H9 (cell line): ENCODE measurements around the gene NUDCD2. TPM values are rescaled to one million over a fixed set of nuclear protein-coding genes. Genes with fewer than 3 reads are reported as not detected.

ENCODE experiments used
- DNase-seq: peaks from one replicate; pipeline ENCODE4 v3.0.0-alpha.2; 2017
- H2AFZ ChIP-seq: one replicate; pipeline ENCODE4 v1.6.1; 2013; ENCODE audit warnings: mild to moderate bottlenecking, low read length, control low read depth, moderate library complexity
- H2AK5ac ChIP-seq: 2 replicates; pipeline ENCODE4 v1.6.1; 2013; ENCODE audit warnings: low read length, control low read depth, mixed read lengths; ENCODE audit not compliant: insufficient read length
- H2BK120ac ChIP-seq: one replicate; pipeline ENCODE4 v1.6.1; 2013; ENCODE audit warnings: low read depth, mild to moderate bottlenecking, low read length, control low read depth, inconsistent platforms; ENCODE audit not compliant: poor library complexity, severe bottlenecking
- H2BK12ac ChIP-seq: 2 replicates; pipeline ENCODE4 v1.6.1; 2013; ENCODE audit warnings: low read length, control low read depth, mixed read lengths, low read depth; ENCODE audit not compliant: insufficient read length
- H2BK15ac ChIP-seq: 2 replicates; pipeline ENCODE4 v1.6.1; 2013; ENCODE audit warnings: low read depth, low read length, control low read depth
- H2BK20ac ChIP-seq: one replicate; pipeline ENCODE4 v1.6.1; 2013; ENCODE audit warnings: low read depth, mild to moderate bottlenecking, low read length, control low read depth, inconsistent platforms; ENCODE audit not compliant: poor library complexity, severe bottlenecking
- H2BK5ac ChIP-seq: 2 replicates; pipeline ENCODE4 v1.6.1; 2013; ENCODE audit warnings: low read length, control low read depth, mixed read lengths; ENCODE audit not compliant: insufficient read length
- H3K14ac ChIP-seq: 2 replicates; pipeline ENCODE4 v1.6.1; 2013; ENCODE audit warnings: low read length, control low read depth; ENCODE audit not compliant: insufficient read depth
- H3K18ac ChIP-seq: 2 replicates; pipeline ENCODE4 v1.6.1; 2013; ENCODE audit warnings: low read depth, mild to moderate bottlenecking, mixed read lengths, low read length, control low read depth; ENCODE audit not compliant: insufficient read length
- H3K23ac ChIP-seq: 2 replicates; pipeline ENCODE4 v1.6.1; 2013; ENCODE audit warnings: low read length, control low read depth, mixed read lengths, low read depth; ENCODE audit not compliant: insufficient read length
- H3K23me2 ChIP-seq: 2 replicates; pipeline ENCODE4 v1.6.1; 2013; ENCODE audit warnings: low read depth, mild to moderate bottlenecking, mixed read lengths, low read length, control low read depth; ENCODE audit not compliant: insufficient read length, poor library complexity, severe bottlenecking
- H3K27ac ChIP-seq: 2 replicates; pipeline ENCODE4 v1.5.1; 2013; ENCODE audit warnings: low read length, control low read depth, mixed read lengths, low read depth; ENCODE audit not compliant: insufficient read length
- H3K27me3 ChIP-seq: 2 replicates; pipeline ENCODE4 v1.6.1; 2013; ENCODE audit warnings: low read length, control low read depth, inconsistent platforms; ENCODE audit not compliant: insufficient read depth
- H3K4ac ChIP-seq: 2 replicates; pipeline ENCODE4 v1.6.1; 2013; ENCODE audit warnings: low read depth, mild to moderate bottlenecking, control low read depth, inconsistent platforms, low read length, moderate library complexity
- H3K4me1 ChIP-seq: 2 replicates; pipeline ENCODE4 v1.6.1; 2013; ENCODE audit warnings: low read length, control low read depth, inconsistent platforms; ENCODE audit not compliant: insufficient read depth
- H3K4me2 ChIP-seq: 2 replicates; pipeline ENCODE4 v1.6.1; 2013; ENCODE audit warnings: low read length, control low read depth, mixed read lengths; ENCODE audit not compliant: insufficient read length, insufficient read depth
- H3K56ac ChIP-seq: 2 replicates; pipeline ENCODE4 v1.6.1; 2013; ENCODE audit warnings: low read depth, mild to moderate bottlenecking, mixed read lengths, low read length, control low read depth; ENCODE audit not compliant: insufficient read length
- H3K79me1 ChIP-seq: 2 replicates; pipeline ENCODE4 v1.6.1; 2013; ENCODE audit warnings: low read depth, mild to moderate bottlenecking, moderate library complexity, low read length, control low read depth, inconsistent platforms; ENCODE audit not compliant: insufficient read depth, poor library complexity, severe bottlenecking
- H3K79me2 ChIP-seq: 2 replicates; pipeline ENCODE4 v1.6.1; 2013; ENCODE audit warnings: low read length, control low read depth, inconsistent platforms; ENCODE audit not compliant: insufficient read depth
- H3K9ac ChIP-seq: 2 replicates; pipeline ENCODE4 v1.6.1; 2013; ENCODE audit warnings: low read length, control low read depth, mixed read lengths; ENCODE audit not compliant: insufficient read length; ENCODE audit errors: extremely low read depth
- H3K9me3 ChIP-seq: one replicate; pipeline ENCODE4 v1.6.1; 2013; ENCODE audit warnings: low read depth, low read length, inconsistent platforms; ENCODE audit not compliant: control insufficient read depth
- H3T11ph ChIP-seq: one replicate; pipeline ENCODE4 v1.6.1; 2013; ENCODE audit warnings: mild to moderate bottlenecking, low read length, control low read depth, inconsistent platforms
- H4K20me1 ChIP-seq: one replicate; pipeline ENCODE4 v1.6.1; 2013; ENCODE audit not compliant: control insufficient read depth, insufficient read length, insufficient read depth
- H4K5ac ChIP-seq: 2 replicates; pipeline ENCODE4 v1.6.1; 2013; ENCODE audit warnings: low read depth, mild to moderate bottlenecking, mixed read lengths, low read length, control low read depth; ENCODE audit not compliant: insufficient read length
- H4K8ac ChIP-seq: replicated peaks from 2 replicates; pipeline ENCODE4 v1.6.1; 2013; ENCODE audit warnings: low read length, control low read depth, mixed read lengths, low read depth; ENCODE audit not compliant: insufficient read length
- H4K91ac ChIP-seq: 2 replicates; pipeline ENCODE4 v1.6.1; 2013; ENCODE audit warnings: low read depth, mild to moderate bottlenecking, moderate library complexity, mixed read lengths, low read length, control low read depth; ENCODE audit not compliant: insufficient read length
- H3K27ac Mint-ChIP-seq, 3 experiments: 2 replicates in 2 of 3; 3 replicates in 1 of 3; pipeline ENCODE4 v1.8.0; 2020 to 2021; ENCODE audit warnings: mixed read lengths in 3 of 3, mild to moderate bottlenecking in 1 of 3, moderate library complexity in 1 of 3
- H3K27me3 Mint-ChIP-seq: 2 replicates; pipeline ENCODE4 v1.8.0; 2021; ENCODE audit warnings: low read depth, mild to moderate bottlenecking, moderate library complexity, mixed read lengths
- H3K36me3 Mint-ChIP-seq, 3 experiments: 2 replicates in 2 of 3; 3 replicates in 1 of 3; pipeline ENCODE4 v1.8.0; 2020 to 2021; ENCODE audit warnings: low read depth in 3 of 3, mixed read lengths in 3 of 3; ENCODE audit not compliant: insufficient read depth in 1 of 3
- H3K4me1 Mint-ChIP-seq, 2 experiments: 2 replicates each; pipeline ENCODE4 v1.8.0; 2020; ENCODE audit warnings: mixed read lengths in 2 of 2
- H3K4me3 Mint-ChIP-seq, 2 experiments: 2 replicates in 1 of 2; 3 replicates in 1 of 2; pipeline ENCODE4 v1.8.0; 2020 to 2021; ENCODE audit warnings: mild to moderate bottlenecking in 2 of 2, mixed read lengths in 2 of 2, moderate library complexity in 1 of 2
- H3K9me3 Mint-ChIP-seq, 2 experiments: 2 replicates in 1 of 2; 3 replicates in 1 of 2; pipeline ENCODE4 v1.8.0; 2020; ENCODE audit warnings: mild to moderate bottlenecking in 2 of 2, mixed read lengths in 2 of 2, moderate library complexity in 1 of 2
- CTCF ChIP-seq: fragments of 200-600 bp; sonication (generic); conservative IDR thresholded peaks from 3 replicates; pipeline ENCODE4 v1.8.0; 2021; ENCODE audit warnings: antibody characterized with exemption, mild to moderate bottlenecking
- WGBS: extraction: QIAGEN DNeasy Blood & Tissue Kit; methylation state at CpG from one replicate; pipeline ENCODE4 v1.1.7; 2013; ENCODE audit warnings: missing lambda C conversion rate, low lambda C conversion rate, mixed read lengths; ENCODE audit not compliant: insufficient read length; ENCODE audit errors: extremely low coverage; 5-methylcytosine and 5-hydroxymethylcytosine counted together
- total RNA-seq: library from RNA; stranded (reverse); gene quantifications from 2 replicates; pipeline ENCODE4 v1.2.1, GENCODE V29; 2021

The NUDCD2 gene
- total RNA-seq, 1 experiment from 2014 or later, result 42.2 TPM

- no peak overlapping the region for H3K23ac ChIP-seq
- H3K27me3 ChIP-seq, result no peaks in the 10 kb centered on the region
- H4K20me1 ChIP-seq, result no peaks in the 10 kb centered on the region
- peaks cover 15% of the 10 kb centered on the region for H3K79me2 ChIP-seq
- WGBS, result no CpG with 5 or more reads among the region's 6 CpGs
- H3K14ac ChIP-seq, result no peak overlapping the region
- H2BK20ac ChIP-seq, result no peak overlapping the region
- H3K79me1 ChIP-seq, result no peaks in the 10 kb centered on the region
- no peak for DNase-seq
- no peak overlapping the region for H2BK12ac ChIP-seq
- TF ChIP-seq CTCF, result no peak
- peak overlapping the region; percentile 49 to 79 (median 70); a peak in 6 of 7 replicates for H3K27ac Mint-ChIP-seq
- H3K56ac ChIP-seq, result no peak overlapping the region
- peaks cover 3% of the 10 kb centered on the region; the same call in 1 of the 2 replicates for H3K4me1 ChIP-seq
- no peak overlapping the region for H3K18ac ChIP-seq
- H2BK15ac ChIP-seq, result no peak overlapping the region
- H3K9me3 Mint-ChIP-seq, result no peaks in the 10 kb centered on the region
- no peak overlapping the region for H2BK120ac ChIP-seq
- no peak overlapping the region for H3K9ac ChIP-seq
- H3K9me3 ChIP-seq, result no peaks in the 10 kb centered on the region
- H2AFZ ChIP-seq, result no peak overlapping the region
- H2AK5ac ChIP-seq, result no peak overlapping the region
- no peak overlapping the region for H4K8ac ChIP-seq
- H3K36me3 Mint-ChIP-seq, result peaks cover 23 to 38% (median 38%) of the 10 kb centered on the region in 3 experiments
- H3T11ph ChIP-seq, result no peak overlapping the region
- peak overlapping the region; percentile 93 to 95 for H3K4me3 Mint-ChIP-seq
- peak overlapping the region; percentile 56 for H3K4me2 ChIP-seq
- H2BK5ac ChIP-seq, result no peak overlapping the region
- H3K23me2 ChIP-seq, result peaks cover 4% of the 10 kb centered on the region
- H4K5ac ChIP-seq, result no peak overlapping the region
- no peak overlapping the region for H3K27ac ChIP-seq
- peaks cover 43 to 46% of the 10 kb centered on the region in 2 experiments for H3K4me1 Mint-ChIP-seq
- no peak overlapping the region for H3K4ac ChIP-seq
- H4K91ac ChIP-seq, result no peak overlapping the region
- no peaks in the 10 kb centered on the region for H3K27me3 Mint-ChIP-seq
Measured at GRCh38 chr5:163437011-163437308, 22.9 kb downstream of the NUDCD2 start.
